ENCODE results near the gene GUCA2A.
"Not testable (repeated sequence)": the region's sequence is repeated elsewhere in the genome, so short reads cannot be mapped to it uniquely, and the experiment has no call there.

GUCA2A gene

GRCh38 chr1:42164551-42165420 is at the start of gene GUCA2A:
GUCA2A (minus strand) TSS chr1:42164745; CDS start chr1:42164712, 33 bp downstream.
- Histone ChIP-seq H3K27ac (no peak within 1 kb of the TSS), H2AFZ (ENCODE audit: low read depth) (no peak within 1 kb of the TSS), H3K4me2 (no peak within 1 kb of the TSS), H3K27me3 (ENCODE audit: insufficient read depth, low read depth) (no peaks in the 10 kb centered on the region), H3K36me3 (ENCODE audit: insufficient read depth) (no peaks in the 10 kb centered on the region), H3K9ac (no peak within 1 kb of the TSS), H3K4me1 (ENCODE audit: low read depth, poor library complexity, severe bottlenecking) (no peaks in the 10 kb centered on the region), H3K4me3 (IDR thresholded peaks at IDR 0.05; ENCODE audit: insufficient read depth, low read depth, low read length) (no peak within 1 kb of the TSS), H3K79me2 (ENCODE audit: insufficient read depth, low read depth) (no peaks in the 10 kb centered on the region), H4K20me1 (ENCODE audit: insufficient read depth) (no peaks in the 10 kb centered on the region)
- TF ChIP-seq, protein P1, sequence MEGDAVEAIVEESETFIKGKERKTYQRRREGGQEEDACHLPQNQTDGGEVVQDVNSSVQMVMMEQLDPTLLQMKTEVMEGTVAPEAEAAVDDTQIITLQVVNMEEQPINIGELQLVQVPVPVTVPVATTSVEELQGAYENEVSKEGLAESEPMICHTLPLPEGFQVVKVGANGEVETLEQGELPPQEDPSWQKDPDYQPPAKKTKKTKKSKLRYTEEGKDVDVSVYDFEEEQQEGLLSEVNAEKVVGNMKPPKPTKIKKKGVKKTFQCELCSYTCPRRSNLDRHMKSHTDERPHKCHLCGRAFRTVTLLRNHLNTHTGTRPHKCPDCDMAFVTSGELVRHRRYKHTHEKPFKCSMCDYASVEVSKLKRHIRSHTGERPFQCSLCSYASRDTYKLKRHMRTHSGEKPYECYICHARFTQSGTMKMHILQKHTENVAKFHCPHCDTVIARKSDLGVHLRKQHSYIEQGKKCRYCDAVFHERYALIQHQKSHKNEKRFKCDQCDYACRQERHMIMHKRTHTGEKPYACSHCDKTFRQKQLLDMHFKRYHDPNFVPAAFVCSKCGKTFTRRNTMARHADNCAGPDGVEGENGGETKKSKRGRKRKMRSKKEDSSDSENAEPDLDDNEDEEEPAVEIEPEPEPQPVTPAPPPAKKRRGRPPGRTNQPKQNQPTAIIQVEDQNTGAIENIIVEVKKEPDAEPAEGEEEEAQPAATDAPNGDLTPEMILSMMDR (conservative IDR thresholded peaks at IDR 0.05; ENCODE audit: low read depth, low read length) = no peak

DNA sequence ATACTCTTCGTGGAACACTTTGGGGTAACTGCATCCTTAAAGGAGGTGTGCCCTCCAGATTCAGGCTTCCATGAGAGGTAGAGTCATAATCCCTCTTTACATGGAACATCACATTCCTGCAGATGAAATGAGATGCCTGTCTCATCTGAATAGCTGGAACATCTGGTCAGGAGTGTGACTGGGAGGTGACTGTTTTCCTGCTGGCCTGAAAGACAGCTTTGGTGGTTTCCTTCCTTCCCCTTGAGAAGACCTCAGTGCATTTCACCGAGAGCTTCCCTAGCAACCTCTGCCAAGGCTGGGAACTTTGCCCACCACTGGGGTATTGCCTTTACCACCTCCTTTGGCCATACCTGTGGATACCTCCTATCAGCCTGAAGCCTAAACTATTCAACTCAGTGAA is 46.7 kb upstream of the GUCA2A start:
- Histone ChIP-seq H3K9ac (no peak overlapping the region), H3K4me2 (no peak overlapping the region), H3K36me3 (ENCODE audit: insufficient read depth) (no peaks in the 10 kb centered on the region), H3K27ac (no peak overlapping the region), H4K20me1 (ENCODE audit: insufficient read depth) (0 out of 2 replicates have a peak, but pooled peaks cover 3% of the 10 kb centered on the region), H2AFZ (ENCODE audit: low read depth) (no peak overlapping the region), H3K27me3 (ENCODE audit: insufficient read depth, low read depth) (no peaks in the 10 kb centered on the region), H3K4me3 (IDR thresholded peaks at IDR 0.05; ENCODE audit: insufficient read depth, low read depth, low read length) (no peak overlapping the region), H3K79me2 (ENCODE audit: insufficient read depth, low read depth) (peaks cover 5% of the 10 kb centered on the region; the same call in 1 of the 2 replicates), H3K4me1 (ENCODE audit: low read depth, poor library complexity, severe bottlenecking) (no peaks in the 10 kb centered on the region)
- TF ChIP-seq, protein P1 (conservative IDR thresholded peaks at IDR 0.05; ENCODE audit: low read depth, low read length) = no peak

GRCh38 chr1:42210421-42211133 is 46.0 kb upstream of the GUCA2A start:
- no peak overlapping the region for H3K9ac ChIP-seq
- H3K36me3 ChIP-seq (ENCODE audit: insufficient read depth) = no peaks in the 10 kb centered on the region
- H3K4me3 ChIP-seq (IDR thresholded peaks at IDR 0.05; ENCODE audit: insufficient read depth, low read depth, low read length) = no peak overlapping the region
- no peak overlapping the region for H3K27ac ChIP-seq
- TF ChIP-seq, protein P1 (conservative IDR thresholded peaks at IDR 0.05; ENCODE audit: low read depth, low read length) = no peak
- H3K4me2 ChIP-seq = no peak overlapping the region
- H3K27me3 ChIP-seq (ENCODE audit: insufficient read depth, low read depth) = no peaks in the 10 kb centered on the region
- peaks cover 5% of the 10 kb centered on the region; the same call in 1 of the 2 replicates for H3K79me2 ChIP-seq (ENCODE audit: insufficient read depth, low read depth)
- no peaks in the 10 kb centered on the region for H3K4me1 ChIP-seq (ENCODE audit: low read depth, poor library complexity, severe bottlenecking)
- no peak overlapping the region for H2AFZ ChIP-seq (ENCODE audit: low read depth)
- 0 out of 2 replicates have a peak, but pooled peaks cover 3% of the 10 kb centered on the region for H4K20me1 ChIP-seq (ENCODE audit: insufficient read depth)

GRCh38 chr1:42209526-42210251 is 45.1 kb upstream of the GUCA2A start:
- no peak overlapping the region for H2AFZ ChIP-seq (ENCODE audit: low read depth)
- no peaks in the 10 kb centered on the region for H3K36me3 ChIP-seq (ENCODE audit: insufficient read depth)
- no peaks in the 10 kb centered on the region for H3K27me3 ChIP-seq (ENCODE audit: insufficient read depth, low read depth)
- H3K4me2 ChIP-seq = no peak overlapping the region
- TF ChIP-seq, protein P1 (conservative IDR thresholded peaks at IDR 0.05; ENCODE audit: low read depth, low read length) = no peak
- H4K20me1 ChIP-seq (ENCODE audit: insufficient read depth) = 0 out of 2 replicates have a peak, but pooled peaks cover 3% of the 10 kb centered on the region
- no peak overlapping the region for H3K4me3 ChIP-seq (IDR thresholded peaks at IDR 0.05; ENCODE audit: insufficient read depth, low read depth, low read length)
- H3K27ac ChIP-seq = no peak overlapping the region
- no peak overlapping the region for H3K9ac ChIP-seq
- H3K4me1 ChIP-seq (ENCODE audit: low read depth, poor library complexity, severe bottlenecking) = no peaks in the 10 kb centered on the region
- H3K79me2 ChIP-seq (ENCODE audit: insufficient read depth, low read depth) = peaks cover 5% of the 10 kb centered on the region; the same call in 1 of the 2 replicates

GRCh38 chr1:42206930-42207329 is 42.4 kb upstream of the GUCA2A start:
- not testable (repeated sequence) for H3K4me1 ChIP-seq (ENCODE audit: low read depth, poor library complexity, severe bottlenecking); H3K79me2 ChIP-seq (ENCODE audit: insufficient read depth, low read depth); H3K9ac ChIP-seq; H3K4me2 ChIP-seq; H4K20me1 ChIP-seq (ENCODE audit: insufficient read depth); H3K4me3 ChIP-seq (IDR thresholded peaks at IDR 0.05; ENCODE audit: insufficient read depth, low read depth, low read length); H2AFZ ChIP-seq (ENCODE audit: low read depth); H3K27ac ChIP-seq; H3K27me3 ChIP-seq (ENCODE audit: insufficient read depth, low read depth); H3K36me3 ChIP-seq (ENCODE audit: insufficient read depth)
